Measurements from ENCODE around the gene CNOT4.
"Not testable (repeated sequence)": the region's sequence is repeated elsewhere in the genome, so short reads cannot be mapped to it uniquely, and the experiment has no call there.

The CNOT4 gene

GRCh38 chr7:135333200-135333599 is 176.7 kb downstream of the CNOT4 start:
- in situ Hi-C loops (cut with MboI; ENCODE audit: low sequenced_read_pairs): no loop called here

- in situ Hi-C loops (cut with MboI; ENCODE audit: low sequenced_read_pairs): no loop called here
Measured at GRCh38 chr7:135330088-135330487, 179.8 kb downstream of the CNOT4 start.

GRCh38 chr7:135328526-135328925 is 181.4 kb downstream of the CNOT4 start:
- in situ Hi-C loops (cut with MboI; ENCODE audit: low sequenced_read_pairs): no loop called here

- in situ Hi-C loops (cut with MboI; ENCODE audit: low sequenced_read_pairs): no loop called here
Measured at GRCh38 chr7:135328053-135328452, 181.8 kb downstream of the CNOT4 start.

GRCh38 chr7:135327458-135327857 is 182.4 kb downstream of the CNOT4 start:
- in situ Hi-C loops (cut with MboI; ENCODE audit: low sequenced_read_pairs): no loop called here

- in situ Hi-C loops (cut with MboI; ENCODE audit: low sequenced_read_pairs): no loop called here
Measured at GRCh38 chr7:135326636-135327280, 183.1 kb downstream of the CNOT4 start.

GRCh38 chr7:135322571-135323340 is 187.1 kb downstream of the CNOT4 start:
- in situ Hi-C loops (cut with MboI; ENCODE audit: low sequenced_read_pairs): no loop called here

GRCh38 chr7:135321556-135321955 is 188.3 kb downstream of the CNOT4 start:
- in situ Hi-C loops (cut with MboI; ENCODE audit: low sequenced_read_pairs): no loop called here

GRCh38 chr7:135320953-135321352 is 188.9 kb downstream of the CNOT4 start:
- in situ Hi-C loops (cut with MboI; ENCODE audit: low sequenced_read_pairs): not testable (repeated sequence)

- in situ Hi-C loops (cut with MboI; ENCODE audit: low sequenced_read_pairs): no loop called here
Measured at GRCh38 chr7:135320268-135320667, 189.6 kb downstream of the CNOT4 start.

GRCh38 chr7:135317676-135318325 is 192.1 kb downstream of the CNOT4 start:
- in situ Hi-C loops (cut with MboI; ENCODE audit: low sequenced_read_pairs): no loop called here

- in situ Hi-C loops (cut with MboI; ENCODE audit: low sequenced_read_pairs): no loop called here
Measured at GRCh38 chr7:135316648-135317313, 193.1 kb downstream of the CNOT4 start.

GRCh38 chr7:135313971-135314370 is 195.9 kb downstream of the CNOT4 start:
- in situ Hi-C loops (cut with MboI; ENCODE audit: low sequenced_read_pairs): no loop called here
